Keratinocyte (primary cell): Measurements from ENCODE around the gene ITGB1. TPM values are rescaled to one million over a fixed set of nuclear protein-coding genes. Genes with fewer than 3 reads are reported as not detected.
A peak's percentile ranks its signal among the peaks of the same experiment; 100 is the strongest.

Source experiments
- DNase-seq: peaks from one replicate; pipeline ENCODE4 v3.0.0-alpha.2; 2011; ENCODE audit warnings: low read depth, missing footprints, low spot score
- FAIRE-seq: peaks from 2 replicates; lab custom pipeline; 2011; peaks lifted over from hg19 to GRCh38; lab: Jason Lieb, UNC
- H2AFZ ChIP-seq: 2 replicates; pipeline ENCODE4 v1.6.0; 2012; ENCODE audit warnings: low read length, control low read depth, inconsistent platforms; ENCODE audit not compliant: control insufficient read depth
- H3K27ac ChIP-seq: 2 replicates; pipeline ENCODE4 v1.5.1; 2011; ENCODE audit warnings: low read length; ENCODE audit not compliant: control insufficient read depth, insufficient read depth
- H3K27me3 ChIP-seq: 3 replicates; pipeline ENCODE4 v1.6.0; 2011; ENCODE audit warnings: low read length; ENCODE audit not compliant: control insufficient read depth, insufficient read depth; ENCODE audit errors: extremely low read depth
- H3K36me3 ChIP-seq, 2 experiments: 2 replicates in 1 of 2; 3 replicates in 1 of 2; pipeline ENCODE4 v1.5.1; 2011; ENCODE audit warnings: low read length in 2 of 2, mild to moderate bottlenecking in 1 of 2; ENCODE audit not compliant: control insufficient read depth in 2 of 2, insufficient read depth in 2 of 2; ENCODE audit errors: extremely low read depth in 1 of 2
- H3K4me1 ChIP-seq: 3 replicates; pipeline ENCODE4 v1.5.1; 2011; ENCODE audit warnings: low read length; ENCODE audit not compliant: control insufficient read depth, insufficient read depth; ENCODE audit errors: extremely low read depth
- H3K4me2 ChIP-seq: 3 replicates; pipeline ENCODE4 v1.6.0; 2011; ENCODE audit warnings: low read depth, low read length; ENCODE audit not compliant: control insufficient read depth, insufficient read depth; ENCODE audit errors: extremely low read depth
- H3K4me3 ChIP-seq, 3 experiments: fragments of 200-600 bp in 1 of 3; sonication (generic) in 1 of 3; 2 replicates in 2 of 3; 3 replicates in 1 of 3; pipeline ENCODE4 v1.5.1; 2011 to 2016; ENCODE audit warnings: low read length in 3 of 3, mild to moderate bottlenecking in 3 of 3, control low read depth in 2 of 3, inconsistent platforms in 1 of 3, low read depth in 1 of 3, mixed read lengths in 1 of 3, mixed run types in 1 of 3, moderate library complexity in 1 of 3; ENCODE audit not compliant: control insufficient read depth in 2 of 3, insufficient read depth in 2 of 3; ENCODE audit errors: extremely low read depth in 1 of 3
- H3K79me2 ChIP-seq: 2 replicates; pipeline ENCODE4 v1.6.0; 2012; ENCODE audit warnings: low read length; ENCODE audit not compliant: control insufficient read depth, insufficient read depth
- H3K9ac ChIP-seq: 3 replicates; pipeline ENCODE4 v1.6.0; 2011; ENCODE audit warnings: low read length; ENCODE audit not compliant: control insufficient read depth, insufficient read depth; ENCODE audit errors: extremely low read depth
- H3K9me1 ChIP-seq: 3 replicates; pipeline ENCODE4 v1.6.0; 2011; ENCODE audit warnings: low read length; ENCODE audit not compliant: control insufficient read depth, insufficient read depth; ENCODE audit errors: extremely low read depth
- H3K9me3 ChIP-seq: 2 replicates; pipeline ENCODE4 v1.5.1; 2012; ENCODE audit warnings: low read depth, low read length; ENCODE audit not compliant: control insufficient read depth
- H4K20me1 ChIP-seq: 3 replicates; pipeline ENCODE4 v1.6.0; 2011; ENCODE audit warnings: low read length; ENCODE audit not compliant: control insufficient read depth, insufficient read depth; ENCODE audit errors: extremely low read depth
- EZH2 ChIP-seq: IDR thresholded peaks from one replicate; pipeline ENCODE4 v1.6.1; 2012; ENCODE audit warnings: inconsistent platforms, mild to moderate bottlenecking, low read length, moderate library complexity
- dilution Hi-C: fragments of 300-500 bp; cut with MboI; formaldehyde crosslinking; loops from one replicate; pipeline ENCODE4 v1.7.0; 2020; ENCODE audit warnings: low sequenced_read_pairs; ENCODE audit not compliant: extremely low pct_ligation_motif_present
- polyA plus RNA-seq, 5 experiments: library from polyadenylated mRNA; depleted of rRNA in 3 of 5; stranded (reverse) in 3 of 5; stranded (forward) in 1 of 5; unstranded in 1 of 5; fragments of >200 nt; gene quantifications; 1 replicate in 1 of 5; 2 replicates in 3 of 5; 3 replicates in 1 of 5; pipeline versions ENCODE4 v1.2.1 to v1.2.3, GENCODE V29; 2011 to 2012; ENCODE audit warnings: missing spikeins in 2 of 5, low read depth in 1 of 5, low replicate concordance in 1 of 5
- TF ChIP-seq, protein P1 (sequence below), 3 experiments: IDR thresholded peaks in 1 of 3; conservative IDR thresholded peaks in 1 of 3; optimal IDR thresholded peaks in 1 of 3; 2 replicates in 2 of 3; 3 replicates in 1 of 3; pipeline versions ENCODE3 to v1.5.1; 2011; ENCODE audit warnings: low read length in 3 of 3, mild to moderate bottlenecking in 3 of 3, moderate library complexity in 2 of 3, control low read depth in 1 of 3, inconsistent platforms in 1 of 3; ENCODE audit not compliant: insufficient read depth in 2 of 3; ENCODE audit errors: extremely low read depth in 1 of 3

Gene ITGB1
- polyA plus RNA-seq, 1 donor (not counting 4 experiments of a cell fraction or from before 2014, with no cell fraction given): 1,445 TPM

DNA sequence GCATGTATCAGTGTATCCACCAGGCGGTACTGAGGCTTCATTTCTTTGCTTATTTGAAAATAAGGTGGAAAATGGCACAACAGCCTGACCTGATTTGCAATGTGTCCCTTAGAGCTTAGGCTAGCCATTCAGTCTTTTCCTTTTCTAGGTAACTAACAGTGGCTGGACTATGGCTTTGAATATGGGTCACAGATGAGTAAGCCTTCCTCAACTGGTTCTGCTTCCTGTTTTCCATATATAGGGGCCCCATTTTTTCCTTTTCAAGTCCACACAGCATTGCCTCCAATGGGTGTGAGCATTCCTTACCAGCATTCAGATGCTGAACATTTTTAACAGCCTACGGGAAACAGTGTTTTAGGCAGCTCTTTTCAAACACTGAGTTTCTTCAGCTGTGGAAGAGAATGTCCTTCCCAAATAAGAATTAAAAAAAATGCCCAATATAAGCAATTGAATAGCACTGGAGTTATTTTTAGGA lies 3.9 kb upstream of the ITGB1 start:
- dilution Hi-C loops: no loop called here
- no peaks in the 10 kb centered on the region for H3K9me1 ChIP-seq
- H3K4me1 ChIP-seq: peaks cover 26% of the 10 kb centered on the region
- peak overlapping the region in 2 of 3 experiments; percentile 44 to 62 for H3K4me3 ChIP-seq
- H3K9me3 ChIP-seq: no peaks in the 10 kb centered on the region
- DNase-seq (no peak), FAIRE-seq (peak; percentile 87)
- H3K79me2 ChIP-seq: peaks cover 40% of the 10 kb centered on the region
- no peaks in the 10 kb centered on the region for H3K36me3 ChIP-seq
- no peak for TF ChIP-seq EZH2
- TF ChIP-seq, protein P1, sequence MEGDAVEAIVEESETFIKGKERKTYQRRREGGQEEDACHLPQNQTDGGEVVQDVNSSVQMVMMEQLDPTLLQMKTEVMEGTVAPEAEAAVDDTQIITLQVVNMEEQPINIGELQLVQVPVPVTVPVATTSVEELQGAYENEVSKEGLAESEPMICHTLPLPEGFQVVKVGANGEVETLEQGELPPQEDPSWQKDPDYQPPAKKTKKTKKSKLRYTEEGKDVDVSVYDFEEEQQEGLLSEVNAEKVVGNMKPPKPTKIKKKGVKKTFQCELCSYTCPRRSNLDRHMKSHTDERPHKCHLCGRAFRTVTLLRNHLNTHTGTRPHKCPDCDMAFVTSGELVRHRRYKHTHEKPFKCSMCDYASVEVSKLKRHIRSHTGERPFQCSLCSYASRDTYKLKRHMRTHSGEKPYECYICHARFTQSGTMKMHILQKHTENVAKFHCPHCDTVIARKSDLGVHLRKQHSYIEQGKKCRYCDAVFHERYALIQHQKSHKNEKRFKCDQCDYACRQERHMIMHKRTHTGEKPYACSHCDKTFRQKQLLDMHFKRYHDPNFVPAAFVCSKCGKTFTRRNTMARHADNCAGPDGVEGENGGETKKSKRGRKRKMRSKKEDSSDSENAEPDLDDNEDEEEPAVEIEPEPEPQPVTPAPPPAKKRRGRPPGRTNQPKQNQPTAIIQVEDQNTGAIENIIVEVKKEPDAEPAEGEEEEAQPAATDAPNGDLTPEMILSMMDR (optimal IDR thresholded peaks at IDR 0.05 in 1 of 3, IDR thresholded peaks at IDR 0.05 in 1 of 3, conservative IDR thresholded peaks at IDR 0.05 in 1 of 3; ENCODE audit: extremely low read depth in 1 of 3, insufficient read depth in 2 of 3, low read length in 3 of 3): peak in 2 of 3 experiments; percentile 32 to 42
- peak overlapping the region; percentile 83 for H3K27ac ChIP-seq
- H3K9ac ChIP-seq: peak overlapping the region; percentile 66
- no peaks in the 10 kb centered on the region for H4K20me1 ChIP-seq
- H3K4me2 ChIP-seq: peak overlapping the region; percentile 92
- no peaks in the 10 kb centered on the region for H3K27me3 ChIP-seq
- H2AFZ ChIP-seq: no peak overlapping the region

DNA sequence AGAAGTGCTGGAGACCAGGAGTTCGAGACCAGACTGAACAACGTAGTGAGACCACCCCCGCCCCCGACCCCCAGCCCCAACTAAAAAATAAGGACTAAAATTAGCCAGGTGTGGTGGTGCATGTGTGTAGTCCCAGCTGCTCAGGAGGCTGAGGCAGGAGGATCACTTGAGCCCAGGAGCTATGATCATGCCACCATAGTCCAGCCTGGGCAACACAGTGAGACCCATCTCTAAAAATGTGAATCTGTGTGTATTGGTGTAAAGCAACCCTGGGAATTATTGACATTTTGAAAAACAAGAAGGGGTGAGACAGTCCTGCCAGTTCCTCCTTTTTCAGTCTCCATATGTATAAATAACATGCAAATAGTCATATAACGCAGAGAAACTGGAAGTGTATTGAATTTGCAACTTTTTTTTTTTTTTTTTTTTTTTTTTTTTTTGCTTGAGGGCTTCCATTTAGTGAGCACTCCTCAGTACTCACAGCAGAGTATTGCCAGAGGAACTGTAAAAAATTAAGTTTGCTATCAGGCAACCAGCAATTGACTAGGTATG lies 3.4 kb upstream of the ITGB1 start:
- H3K4me1 ChIP-seq: peaks cover 26% of the 10 kb centered on the region

More for the DNA sequence above, 3.4 kb upstream of the ITGB1 start:
- Histone ChIP-seq H3K27me3 (no peaks in the 10 kb centered on the region), H3K9me1 (no peaks in the 10 kb centered on the region), H3K36me3 (no peaks in the 10 kb centered on the region), H3K79me2 (peaks cover 45% of the 10 kb centered on the region), H3K9me3 (no peaks in the 10 kb centered on the region), H3K4me2 (peak overlapping the region; percentile 92), H2AFZ (no peak overlapping the region), H4K20me1 (no peaks in the 10 kb centered on the region), H3K9ac (peak overlapping the region; percentile 66), H3K4me3 (peak overlapping the region in 2 of 3 experiments; percentile 44 to 62), H3K27ac (peak overlapping the region; percentile 83)
- dilution Hi-C loops: no loop called here
- no peak for DNase-seq
- TF ChIP-seq, protein P1 (optimal IDR thresholded peaks at IDR 0.05 in 1 of 3, IDR thresholded peaks at IDR 0.05 in 1 of 3, conservative IDR thresholded peaks at IDR 0.05 in 1 of 3; ENCODE audit: extremely low read depth in 1 of 3, insufficient read depth in 2 of 3, low read length in 3 of 3): no peak
- no peak for TF ChIP-seq EZH2
- no peak for FAIRE-seq
